OCI-LY1 (cell line): ENCODE results near the gene C10orf53.

Source experiments
- CTCF ChIP-seq: fragments of 200-600 bp; sonication (generic), shearing (Covaris generic); IDR thresholded peaks from 2 replicates; pipeline ENCODE4 v1.5.1; 2017; ENCODE audit warnings: mild to moderate bottlenecking, antibody characterized with exemption, low read length, moderate library complexity, mixed read lengths
- EZH2 ChIP-seq: fragments of 200-600 bp; sonication (generic), shearing (Covaris generic); IDR thresholded peaks from 2 replicates; pipeline ENCODE4 v1.8.0; 2017; ENCODE audit warnings: borderline replicate concordance, mixed run types, mild to moderate bottlenecking, antibody characterized with exemption, low read length, moderate library complexity, mixed read lengths

DNA sequence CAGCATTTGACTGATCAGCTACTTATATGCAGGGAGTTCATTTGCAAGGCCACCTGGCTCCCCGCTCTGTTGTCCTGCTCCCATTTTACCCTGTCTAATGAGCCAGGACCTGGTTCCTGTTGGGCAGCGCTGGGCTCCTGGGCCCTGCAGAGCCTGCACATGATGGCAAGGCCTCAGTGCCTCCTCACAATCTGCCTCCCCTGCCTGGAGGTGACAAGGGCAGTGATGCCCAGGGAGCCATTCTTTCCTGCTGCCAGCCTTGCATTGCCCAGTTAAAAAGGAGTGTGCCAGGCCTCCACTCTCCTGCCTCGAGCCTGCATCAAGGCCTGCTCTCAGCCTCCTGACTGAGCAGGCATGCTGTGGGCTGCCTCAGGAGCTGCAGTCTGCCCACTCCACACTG is 37.1 kb upstream of the C10orf53 start:
- TF ChIP-seq CTCF: no peak
- TF ChIP-seq EZH2: no peak
